ENCODE measurements around the gene USPL1.

DNA sequence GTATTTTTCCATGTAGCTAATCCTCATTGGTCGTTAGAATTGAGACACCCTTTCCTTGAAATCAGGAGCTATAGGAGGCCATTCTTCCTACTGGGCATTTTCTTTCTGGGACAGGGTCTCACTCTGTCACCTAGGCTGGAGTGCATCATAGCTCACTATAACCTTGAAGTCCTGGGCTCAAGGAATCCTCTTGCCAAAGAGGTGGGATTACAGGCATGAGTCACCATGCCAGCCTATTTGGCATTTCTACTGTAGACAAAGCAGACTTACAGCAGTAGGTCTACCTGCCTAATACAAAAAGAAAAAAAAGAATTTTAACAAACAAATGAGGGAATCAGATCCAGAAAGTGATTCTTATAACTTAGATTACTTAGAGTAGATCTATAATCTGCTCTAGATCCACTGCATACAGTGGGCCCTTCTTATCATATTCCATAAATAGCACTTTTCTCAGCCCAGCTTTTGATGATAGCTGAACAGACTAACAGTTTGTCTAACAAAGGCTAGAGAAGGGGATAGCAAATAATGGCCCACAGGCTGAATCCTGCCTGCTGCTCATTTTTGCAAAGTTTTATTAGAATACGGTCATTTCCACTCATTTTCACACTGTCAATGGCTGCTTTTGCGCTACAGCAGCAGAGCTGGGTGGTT lies 36.7 kb upstream of the USPL1 start:
- TF ChIP-seq CTCF (IDR thresholded peaks at IDR 0.05) (no peak), ZFX (IDR thresholded peaks at IDR 0.05; ENCODE audit: borderline replicate concordance) (no peak)

Data from 22Rv1 (cell line).